MM.1S (cell line): ENCODE results near the gene SCGN.

Experiments used
- DNase-seq: peaks from one replicate; pipeline ENCODE4 v3.0.0-alpha.2; 2015
- H2AFZ ChIP-seq: fragments of 300-600 bp; sonication (generic); 2 replicates; pipeline ENCODE4 v1.6.0; 2016; ENCODE audit warnings: antibody characterized with exemption, low read length
- H3F3A ChIP-seq: fragments of 300-600 bp; sonication (generic); 2 replicates; pipeline ENCODE4 v1.6.1; 2016; ENCODE audit warnings: mild to moderate bottlenecking, antibody characterized with exemption, low read length, moderate library complexity, mixed read lengths; ENCODE audit not compliant: insufficient read depth
- H3K27ac ChIP-seq: fragments of 300-600 bp; sonication (generic); 2 replicates; pipeline ENCODE4 v1.5.1; 2016; ENCODE audit warnings: mild to moderate bottlenecking, low read length
- H3K27me3 ChIP-seq: fragments of 300-600 bp; sonication (generic); replicated peaks from 2 replicates; pipeline ENCODE4 v1.6.0; 2016; ENCODE audit warnings: low read length; ENCODE audit not compliant: insufficient read depth
- H3K36me3 ChIP-seq: fragments of 300-600 bp; sonication (generic); replicated peaks from 2 replicates; pipeline ENCODE4 v1.6.1; 2016; ENCODE audit warnings: mild to moderate bottlenecking, low read length, mixed read lengths; ENCODE audit not compliant: insufficient read depth
- H3K4me1 ChIP-seq: fragments of 300-600 bp; sonication (generic); 2 replicates; pipeline ENCODE4 v1.6.1; 2016; ENCODE audit warnings: low read length, mixed read lengths
- H3K4me2 ChIP-seq: fragments of 300-600 bp; sonication (generic); 2 replicates; pipeline ENCODE4 v1.6.0; 2016; ENCODE audit warnings: low read depth, low read length
- H3K4me3 ChIP-seq: fragments of 300-600 bp; sonication (generic); 2 replicates; pipeline ENCODE4 v1.5.1; 2016; ENCODE audit warnings: low read length, mixed read lengths
- H3K79me2 ChIP-seq: fragments of 300-600 bp; sonication (generic); 2 replicates; pipeline ENCODE4 v1.6.1; 2016; ENCODE audit warnings: mixed run types, low read length, mixed read lengths
- H3K9ac ChIP-seq: fragments of 300-600 bp; sonication (generic); 2 replicates; pipeline ENCODE4 v1.6.1; 2016; ENCODE audit warnings: low read length, mixed read lengths
- H3K9me2 ChIP-seq: fragments of 300-600 bp; sonication (generic); replicated peaks from 2 replicates; pipeline ENCODE4 v1.6.1; 2016; ENCODE audit warnings: mild to moderate bottlenecking, low read length, mixed read lengths; ENCODE audit not compliant: insufficient read depth
- H3K9me3 ChIP-seq: fragments of 300-600 bp; sonication (generic); replicated peaks from 2 replicates; pipeline ENCODE4 v1.6.1; 2016; ENCODE audit warnings: mild to moderate bottlenecking, low read length, mixed read lengths; ENCODE audit not compliant: insufficient read depth
- H4K20me1 ChIP-seq: fragments of 300-600 bp; sonication (generic); 2 replicates; pipeline ENCODE4 v1.6.1; 2016; ENCODE audit warnings: mild to moderate bottlenecking, low read length, moderate library complexity, mixed read lengths; ENCODE audit not compliant: insufficient read depth
- CTCF ChIP-seq: fragments of 300-600 bp; sonication (generic); IDR thresholded peaks from 2 replicates; pipeline ENCODE4 v1.5.1; 2016; ENCODE audit warnings: antibody characterized with exemption, low read length, mixed read lengths
- EZH2 ChIP-seq: fragments of 300-600 bp; sonication (generic); optimal IDR thresholded peaks from 2 replicates; pipeline ENCODE3; 2017; ENCODE audit warnings: low read depth, mild to moderate bottlenecking, antibody characterized with exemption, low read length, mixed read lengths
- EZH2phosphoT487 ChIP-seq: fragments of 300-600 bp; sonication (generic); IDR thresholded peaks from 2 replicates; pipeline ENCODE4 v1.6.1; 2018; ENCODE audit warnings: antibody characterized with exemption, low read length

Gene SCGN

GRCh38 chr6:25686856-25687255 is 34.8 kb downstream of the SCGN start:
- Histone ChIP-seq H3K4me1 (no peaks in the 10 kb centered on the region), H3K9me3 (no peaks in the 10 kb centered on the region), H3K27me3 (no peaks in the 10 kb centered on the region), H3K4me3 (no peak overlapping the region), H3K27ac (no peak overlapping the region), H3K9ac (no peak overlapping the region), H3F3A (no peaks in the 10 kb centered on the region), H3K9me2 (no peaks in the 10 kb centered on the region), H4K20me1 (no peaks in the 10 kb centered on the region), H3K79me2 (no peaks in the 10 kb centered on the region), H2AFZ (no peak overlapping the region), H3K4me2 (no peak overlapping the region), H3K36me3 (no peaks in the 10 kb centered on the region)
- DNase-seq = no peak
- no peak for TF ChIP-seq CTCF
- TF ChIP-seq EZH2 = no peak
- TF ChIP-seq EZH2phosphoT487 = no peak

- Histone ChIP-seq H3K27me3 (no peaks in the 10 kb centered on the region), H3K9ac (no peak overlapping the region), H3K79me2 (no peaks in the 10 kb centered on the region), H3F3A (no peaks in the 10 kb centered on the region), H3K4me1 (no peaks in the 10 kb centered on the region), H4K20me1 (no peaks in the 10 kb centered on the region), H3K4me3 (no peak overlapping the region), H3K9me3 (no peaks in the 10 kb centered on the region), H3K27ac (no peak overlapping the region), H3K4me2 (no peak overlapping the region), H3K36me3 (no peaks in the 10 kb centered on the region), H3K9me2 (no peaks in the 10 kb centered on the region), H2AFZ (no peak overlapping the region)
- TF ChIP-seq EZH2phosphoT487 (no peak), CTCF (no peak), EZH2 (no peak)
- DNase-seq = no peak
These were observed 38.0 kb downstream of the SCGN start for GRCh38 chr6:25689966-25690365.

GRCh38 chr6:25691894-25692293 is 39.9 kb downstream of the SCGN start:
- no peaks in the 10 kb centered on the region for H3K9me2 ChIP-seq
- TF ChIP-seq EZH2 (no peak), EZH2phosphoT487 (no peak), CTCF (no peak)
- H2AFZ ChIP-seq = no peak overlapping the region
- H3K9me3 ChIP-seq = no peaks in the 10 kb centered on the region
- H3K27ac ChIP-seq = no peak overlapping the region
- H3K27me3 ChIP-seq = no peaks in the 10 kb centered on the region
- no peaks in the 10 kb centered on the region for H3K36me3 ChIP-seq
- no peak for DNase-seq
- no peak overlapping the region for H3K4me2 ChIP-seq
- H3K9ac ChIP-seq = no peak overlapping the region
- no peaks in the 10 kb centered on the region for H3K4me1 ChIP-seq
- H4K20me1 ChIP-seq = no peaks in the 10 kb centered on the region
- H3K79me2 ChIP-seq = no peaks in the 10 kb centered on the region
- no peaks in the 10 kb centered on the region for H3F3A ChIP-seq
- H3K4me3 ChIP-seq = no peak overlapping the region
